Measurements from ENCODE around the gene TRIM77.
"Not testable (repeated sequence)": the region's sequence is repeated elsewhere in the genome, so short reads cannot be mapped to it uniquely, and the experiment has no call there.

TRIM77 gene

GRCh38 chr11:89736566-89736965, 26.5 kb downstream of the TRIM77 start:
- H3K27ac ChIP-seq (ENCODE audit: low read length) = no peak overlapping the region
- H3K4me3 ChIP-seq (ENCODE audit: low read length) = no peak overlapping the region
- no peak overlapping the region for H3K9ac ChIP-seq (ENCODE audit: low read length)
- no peaks in the 10 kb centered on the region for H3K9me3 ChIP-seq (ENCODE audit: control insufficient read depth, low read depth, low read length)
- H3K27me3 ChIP-seq (ENCODE audit: control insufficient read depth, insufficient read depth, low read length) = no peaks in the 10 kb centered on the region
- no peaks in the 10 kb centered on the region for H3K36me3 ChIP-seq (ENCODE audit: control insufficient read depth, low read depth, low read length)
- H3K4me1 ChIP-seq (ENCODE audit: control insufficient read depth, low read depth, low read length) = no peaks in the 10 kb centered on the region

DNA sequence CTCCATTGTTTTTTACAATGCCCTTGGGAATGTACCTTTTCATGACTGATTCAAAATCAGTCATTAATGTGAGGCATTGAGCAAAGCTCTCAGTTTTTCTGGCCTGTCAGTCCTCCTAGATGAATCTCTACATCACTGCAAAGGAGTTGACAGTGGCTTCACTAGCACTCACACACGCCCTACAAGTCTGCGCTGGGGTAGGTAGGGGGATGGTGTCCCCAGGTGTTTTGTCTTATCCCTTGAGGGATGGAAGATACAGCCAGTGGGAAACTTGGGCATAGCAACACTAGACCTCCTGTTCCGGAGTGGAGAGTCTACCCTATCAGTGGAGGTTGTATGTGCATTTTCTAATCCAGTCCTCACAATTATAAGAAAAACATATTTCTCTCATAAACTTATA, 27.0 kb downstream of the TRIM77 start:
- no peak overlapping the region for H3K9ac ChIP-seq (ENCODE audit: low read length)
- no peak overlapping the region for H3K4me3 ChIP-seq (ENCODE audit: low read length)
- no peak overlapping the region for H3K27ac ChIP-seq (ENCODE audit: low read length)
- H3K27me3 ChIP-seq (ENCODE audit: control insufficient read depth, insufficient read depth, low read length) = no peaks in the 10 kb centered on the region
- H3K36me3 ChIP-seq (ENCODE audit: control insufficient read depth, low read depth, low read length) = no peaks in the 10 kb centered on the region
- no peaks in the 10 kb centered on the region for H3K9me3 ChIP-seq (ENCODE audit: control insufficient read depth, low read depth, low read length)
- H3K4me1 ChIP-seq (ENCODE audit: control insufficient read depth, low read depth, low read length) = no peaks in the 10 kb centered on the region

DNA sequence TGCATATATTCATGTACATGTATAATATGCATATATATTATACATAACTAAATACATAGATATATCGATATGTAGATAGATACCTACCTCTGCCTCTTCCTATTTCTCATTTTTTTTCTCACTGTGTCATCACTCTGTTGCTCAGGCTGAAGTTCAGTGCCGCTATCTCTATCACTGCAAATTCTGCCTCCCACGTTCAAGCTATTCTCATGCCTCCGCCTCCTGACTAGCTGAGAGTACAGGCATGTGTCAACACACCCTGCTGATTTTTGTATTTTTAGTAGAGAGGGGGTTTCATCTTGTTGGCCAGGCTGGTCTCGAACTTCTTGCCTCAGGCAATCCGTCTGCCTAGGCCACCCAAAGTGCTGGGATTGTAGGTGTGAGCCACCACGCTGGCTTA, 31.3 kb downstream of the TRIM77 start:
- not testable (repeated sequence) for H3K9ac ChIP-seq (ENCODE audit: low read length); H3K36me3 ChIP-seq (ENCODE audit: control insufficient read depth, low read depth, low read length); H3K9me3 ChIP-seq (ENCODE audit: control insufficient read depth, low read depth, low read length); H3K4me3 ChIP-seq (ENCODE audit: low read length); H3K4me1 ChIP-seq (ENCODE audit: control insufficient read depth, low read depth, low read length); H3K27me3 ChIP-seq (ENCODE audit: control insufficient read depth, insufficient read depth, low read length); H3K27ac ChIP-seq (ENCODE audit: low read length)

GRCh38 chr11:89744158-89744557, 34.1 kb downstream of the TRIM77 start:
- not testable (repeated sequence) for H3K9ac ChIP-seq (ENCODE audit: low read length); H3K27ac ChIP-seq (ENCODE audit: low read length); H3K4me3 ChIP-seq (ENCODE audit: low read length); H3K36me3 ChIP-seq (ENCODE audit: control insufficient read depth, low read depth, low read length); H3K9me3 ChIP-seq (ENCODE audit: control insufficient read depth, low read depth, low read length); H3K4me1 ChIP-seq (ENCODE audit: control insufficient read depth, low read depth, low read length); H3K27me3 ChIP-seq (ENCODE audit: control insufficient read depth, insufficient read depth, low read length)

DNA sequence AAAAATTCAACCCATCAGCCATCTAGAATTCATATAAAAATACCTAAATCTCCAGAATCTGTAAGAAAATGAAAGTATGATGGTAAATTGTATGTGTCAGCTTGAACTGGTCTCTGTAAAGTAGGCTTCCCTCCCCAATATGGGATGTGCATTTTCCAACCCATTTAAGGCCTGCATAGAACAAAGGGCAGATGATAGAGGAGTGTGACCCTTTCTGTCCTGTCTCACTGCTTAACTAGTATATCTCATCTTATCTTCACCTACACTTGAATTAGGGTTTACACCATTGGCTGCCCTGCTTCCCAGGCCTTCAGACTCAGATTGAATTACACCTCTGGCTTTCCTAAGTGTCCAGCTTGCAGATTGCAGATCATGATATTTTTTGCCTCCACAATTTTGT, 40.7 kb downstream of the TRIM77 start:
- not testable (repeated sequence) for H3K9ac ChIP-seq (ENCODE audit: low read length); H3K4me1 ChIP-seq (ENCODE audit: control insufficient read depth, low read depth, low read length); H3K27me3 ChIP-seq (ENCODE audit: control insufficient read depth, insufficient read depth, low read length); H3K36me3 ChIP-seq (ENCODE audit: control insufficient read depth, low read depth, low read length); H3K4me3 ChIP-seq (ENCODE audit: low read length); H3K9me3 ChIP-seq (ENCODE audit: control insufficient read depth, low read depth, low read length); H3K27ac ChIP-seq (ENCODE audit: low read length)
